CD4-positive, alpha-beta T cell (primary cell): ENCODE measurements around the gene SNX6. TPM values are rescaled to one million over a fixed set of nuclear protein-coding genes. Genes with fewer than 3 reads are reported as not detected.
"Not testable (repeated sequence)": the region's sequence is repeated elsewhere in the genome, so short reads cannot be mapped to it uniquely, and the experiment has no call there.

Experiments
- ATAC-seq: fragments of 200-7000 bp; cut with Tn5 transposase; one replicate; pipeline ENCODE4 v1.10.0; 2022; ENCODE audit warnings: mild to moderate bottlenecking; ENCODE audit not compliant: poor library complexity
- CTCF ChIA-PET: fragments of 350-600 bp; sonication (Branson Sonifier 250); formaldehyde crosslinking; loops from one replicate; lab custom pipeline; 2021; ENCODE audit warnings: antibody characterized with exemption, inconsistent platforms; lab: Charles Lee
- POLR2A ChIA-PET: fragments of 350-600 bp; sonication (Branson Sonifier 250); formaldehyde crosslinking; loops from one replicate; lab custom pipeline; 2021; ENCODE audit warnings: antibody characterized with exemption, inconsistent platforms; lab: Charles Lee
- DNase-seq, 14 experiments: peaks; one replicate each; pipeline ENCODE4 v3.0.0-alpha.2; 2013 to 2020; ENCODE audit warnings: mixed read lengths in 2 of 14
- H3K27ac ChIP-seq, 2 donors: one replicate each; pipeline versions ENCODE4 v1.5.1 to v1.7.0; 2013; ENCODE audit warnings: low read length in 2 of 2, low read depth in 1 of 2, mild to moderate bottlenecking in 1 of 2
- H3K27me3 ChIP-seq, 2 experiments: 1 replicate in 1 of 2; 2 replicates in 1 of 2; pipeline versions ENCODE4 v1.6.1 to v1.7.0; 2013; ENCODE audit warnings: low read length in 2 of 2, control low read depth in 1 of 2, mild to moderate bottlenecking in 1 of 2, moderate library complexity in 1 of 2; ENCODE audit not compliant: insufficient read depth in 2 of 2, control insufficient read depth in 1 of 2
- H3K36me3 ChIP-seq: one replicate; pipeline ENCODE4 v1.6.1; 2013; ENCODE audit warnings: low read length, control low read depth; ENCODE audit not compliant: insufficient read depth
- H3K4me1 ChIP-seq: one replicate; pipeline ENCODE4 v1.6.1; 2013; ENCODE audit warnings: low read length, control low read depth; ENCODE audit not compliant: insufficient read depth
- H3K4me3 ChIP-seq: one replicate; pipeline ENCODE4 v1.5.1; 2013; ENCODE audit warnings: mild to moderate bottlenecking, low read length, moderate library complexity
- H3K9me3 ChIP-seq, 2 experiments: 1 replicate in 1 of 2; 2 replicates in 1 of 2; pipeline versions ENCODE4 v1.6.1 to v1.7.0; 2013; ENCODE audit warnings: low read length in 2 of 2, mild to moderate bottlenecking in 2 of 2, control low read depth in 1 of 2, moderate library complexity in 1 of 2; ENCODE audit not compliant: control insufficient read depth in 1 of 2, insufficient read depth in 1 of 2
- H3K27ac Mint-ChIP-seq: one replicate; pipeline ENCODE4 v1.8.0; 2020; ENCODE audit warnings: mixed read lengths
- H3K27me3 Mint-ChIP-seq: one replicate; pipeline ENCODE4 v1.8.0; 2021; ENCODE audit warnings: mixed read lengths
- H3K36me3 Mint-ChIP-seq: one replicate; pipeline ENCODE4 v1.8.0; 2021; ENCODE audit warnings: low read depth, mixed read lengths
- H3K4me1 Mint-ChIP-seq: one replicate; pipeline ENCODE4 v1.8.0; 2021; ENCODE audit warnings: low read depth, mixed read lengths
- H3K4me3 Mint-ChIP-seq: one replicate; pipeline ENCODE4 v1.8.0; 2020; ENCODE audit warnings: mild to moderate bottlenecking, mixed read lengths
- H3K9me3 Mint-ChIP-seq: one replicate; pipeline ENCODE4 v1.8.0; 2020; ENCODE audit warnings: mixed read lengths
- CTCF ChIP-seq: fragments of 200-600 bp; IDR thresholded peaks from one replicate; pipeline ENCODE4 v1.8.0; 2022; ENCODE audit warnings: antibody characterized with exemption, mild to moderate bottlenecking
- intact Hi-C, 2 experiments: fragments of 100-400 bp; cut with DNase I in 1 of 2; cut with micrococcal nuclease in 1 of 2; formaldehyde crosslinking; loops; one replicate each; pipeline versions ENCODE4 v1.15.1 to v1.9.0; 2023 to 2025; cut with DNase I, micrococcal nuclease
- total RNA-seq, 174 experiments: library from RNA in 2 of 174; stranded (reverse) in 2 of 174; gene quantifications; one replicate each; pipeline ENCODE4 v1.2.3 and lab custom pipeline; 2021 to 2026

The SNX6 gene
- total RNA-seq, 2 experiments from 2014 or later = 51.5 to 55.8 TPM

- no peak for TF ChIP-seq CTCF
- Histone ChIP-seq H3K4me3 (no peak overlapping the region), H3K36me3 (no peaks in the 10 kb centered on the region), H3K27ac (no peak overlapping the region), H3K4me1 (peaks cover 13% of the 10 kb centered on the region), H3K27me3 (no peaks in the 10 kb centered on the region), H3K9me3 (peaks cover 0 to 4% of the 10 kb centered on the region in 2 experiments)
- no peak for ATAC-seq
- H3K4me3 Mint-ChIP-seq = no peak overlapping the region
- no peak for DNase-seq
- no peak overlapping the region for H3K27ac Mint-ChIP-seq
- H3K36me3 Mint-ChIP-seq = no peaks in the 10 kb centered on the region
- ChIA-PET POLR2A (no interaction called here), CTCF (interaction anchor here (1.6 kb wide), 1 partner anchor 10 kb away, joined by 6 read pairs; no protein-coding TSS in a partner anchor)
- H3K27me3 Mint-ChIP-seq = no peaks in the 10 kb centered on the region
- peaks cover 3% of the 10 kb centered on the region for H3K9me3 Mint-ChIP-seq
- H3K4me1 Mint-ChIP-seq = peaks cover 13% of the 10 kb centered on the region
- intact Hi-C loops = no loop called here
Measured at GRCh38 chr14:34662561-34663088, 32.7 kb upstream of the SNX6 start.

GRCh38 chr14:34660796-34661195 is 30.8 kb upstream of the SNX6 start:
- ChIA-PET CTCF (no interaction called here), POLR2A (no interaction called here)
- peaks cover 3% of the 10 kb centered on the region for H3K9me3 Mint-ChIP-seq
- Histone ChIP-seq H3K4me3 (no peak overlapping the region), H3K27me3 (no peaks in the 10 kb centered on the region), H3K36me3 (no peaks in the 10 kb centered on the region), H3K4me1 (peaks cover 6% of the 10 kb centered on the region), H3K27ac (no peak overlapping the region), H3K9me3 (peaks cover 0 to 4% of the 10 kb centered on the region in 2 experiments)
- no peak for TF ChIP-seq CTCF
- ATAC-seq (no peak), DNase-seq (no peak)
- H3K36me3 Mint-ChIP-seq = no peaks in the 10 kb centered on the region
- H3K4me3 Mint-ChIP-seq = no peak overlapping the region
- no peak overlapping the region for H3K27ac Mint-ChIP-seq
- H3K4me1 Mint-ChIP-seq = peaks cover 5% of the 10 kb centered on the region
- intact Hi-C loops = no loop called here
- no peaks in the 10 kb centered on the region for H3K27me3 Mint-ChIP-seq

- no peak for TF ChIP-seq CTCF
- intact Hi-C loops = no loop called here
- no peaks in the 10 kb centered on the region for H3K36me3 ChIP-seq
- ATAC-seq (no peak), DNase-seq (no peak)
- no peak overlapping the region for H3K4me3 ChIP-seq
- H3K36me3 Mint-ChIP-seq = no peaks in the 10 kb centered on the region
- no peaks in the 10 kb centered on the region for H3K9me3 ChIP-seq
- H3K9me3 Mint-ChIP-seq = no peaks in the 10 kb centered on the region
- no peaks in the 10 kb centered on the region for H3K27me3 Mint-ChIP-seq
- H3K27ac ChIP-seq = no peak overlapping the region
- POLR2A ChIA-PET = no interaction called here
- H3K27ac Mint-ChIP-seq = no peak overlapping the region
- no peaks in the 10 kb centered on the region for H3K4me1 Mint-ChIP-seq
- CTCF ChIA-PET = no interaction called here
- no peak overlapping the region for H3K4me3 Mint-ChIP-seq
- no peaks in the 10 kb centered on the region for H3K4me1 ChIP-seq
- H3K27me3 ChIP-seq = no peaks in the 10 kb centered on the region
Measured at GRCh38 chr14:34655959-34656358, 26.0 kb upstream of the SNX6 start.

- CTCF ChIA-PET = not testable (repeated sequence)
- intact Hi-C loops = loop anchor here in 1 of 2 experiments (1.0 kb wide), 1 partner anchor 8 kb away; no protein-coding TSS in a partner anchor
Measured at GRCh38 chr14:34653073-34653472, 23.1 kb upstream of the SNX6 start.

GRCh38 chr14:34652348-34652747 is 22.4 kb upstream of the SNX6 start:
- CTCF ChIA-PET, H3K27ac ChIP-seq, ATAC-seq, H3K27me3 Mint-ChIP-seq, H3K4me1 ChIP-seq, H3K27me3 ChIP-seq, H3K9me3 Mint-ChIP-seq, H3K4me1 Mint-ChIP-seq, H3K27ac Mint-ChIP-seq, H3K36me3 ChIP-seq, H3K36me3 Mint-ChIP-seq, DNase-seq, H3K4me3 ChIP-seq, H3K4me3 Mint-ChIP-seq, POLR2A ChIA-PET, intact Hi-C loops, H3K9me3 ChIP-seq: not testable (repeated sequence)

More at GRCh38 chr14:34653073-34653472, 23.1 kb upstream of the SNX6 start:
- POLR2A ChIA-PET, H3K36me3 Mint-ChIP-seq, H3K27me3 ChIP-seq, H3K9me3 Mint-ChIP-seq, H3K27ac Mint-ChIP-seq, H3K27ac ChIP-seq, H3K4me3 Mint-ChIP-seq, H3K4me1 Mint-ChIP-seq, H3K4me1 ChIP-seq, H3K4me3 ChIP-seq, H3K36me3 ChIP-seq, ATAC-seq, DNase-seq, H3K9me3 ChIP-seq, H3K27me3 Mint-ChIP-seq: not testable (repeated sequence)
